Measurements from ENCODE around the gene ACP1.

Gene ACP1

GRCh38 chr2:322326-322725, 57.6 kb downstream of the ACP1 start:
- Histone ChIP-seq H3K9me3 (ENCODE audit: insufficient read depth, low read length) (no peaks in the 10 kb centered on the region), H3K9me2 (replicated peaks; ENCODE audit: insufficient read depth, low read length) (no peaks in the 10 kb centered on the region), H3K9ac (ENCODE audit: low read length) (no peak overlapping the region), H3K4me2 (ENCODE audit: low read depth, low read length, poor library complexity, severe bottlenecking) (no peak overlapping the region), H3F3A (ENCODE audit: insufficient read depth) (no peaks in the 10 kb centered on the region), H3K27ac (ENCODE audit: low read depth, low read length) (no peak overlapping the region), H3K36me3 (ENCODE audit: low read length) (no peaks in the 10 kb centered on the region), H3K4me3 (ENCODE audit: insufficient read depth, low read length, poor library complexity, severe bottlenecking) (no peak overlapping the region), H4K20me1 (ENCODE audit: low read depth, low read length) (no peaks in the 10 kb centered on the region), H3K79me2 (ENCODE audit: insufficient read depth, low read length) (no peaks in the 10 kb centered on the region), H3K27me3 (ENCODE audit: low read length) (no peaks in the 10 kb centered on the region), H2AFZ (ENCODE audit: low read depth, low read length, severe bottlenecking) (no peak overlapping the region)
- no peak for TF ChIP-seq EZH2phosphoT487 (conservative IDR thresholded peaks at IDR 0.05; ENCODE audit: low read length)

- Histone ChIP-seq H3K9me2 (replicated peaks; ENCODE audit: insufficient read depth, low read length) (no peaks in the 10 kb centered on the region), H3K27me3 (ENCODE audit: low read length) (no peaks in the 10 kb centered on the region), H3K79me2 (ENCODE audit: insufficient read depth, low read length) (no peaks in the 10 kb centered on the region), H3K36me3 (ENCODE audit: low read length) (no peaks in the 10 kb centered on the region), H4K20me1 (ENCODE audit: low read depth, low read length) (no peaks in the 10 kb centered on the region), H3K9me3 (ENCODE audit: insufficient read depth, low read length) (no peaks in the 10 kb centered on the region), H3F3A (ENCODE audit: insufficient read depth) (no peaks in the 10 kb centered on the region), H3K9ac (ENCODE audit: low read length) (no peak overlapping the region), H3K4me2 (ENCODE audit: low read depth, low read length, poor library complexity, severe bottlenecking) (no peak overlapping the region), H3K27ac (ENCODE audit: low read depth, low read length) (no peak overlapping the region), H2AFZ (ENCODE audit: low read depth, low read length, severe bottlenecking) (no peak overlapping the region), H3K4me3 (ENCODE audit: insufficient read depth, low read length, poor library complexity, severe bottlenecking) (no peak overlapping the region)
- TF ChIP-seq CTCF (IDR thresholded peaks at IDR 0.05; ENCODE audit: insufficient read depth, low read length, poor library complexity, severe bottlenecking) (no peak), EZH2phosphoT487 (conservative IDR thresholded peaks at IDR 0.05; ENCODE audit: low read length) (no peak)
These were observed 58.3 kb downstream of the ACP1 start for GRCh38 chr2:323035-323434.
